Esophagus muscularis mucosa (tissue), 4 donors: ENCODE measurements around the gene GFRA1. TPM values are rescaled to one million over a fixed set of nuclear protein-coding genes. Genes with fewer than 3 reads are reported as not detected.
A peak's percentile ranks its signal among the peaks of the same experiment; 100 is the strongest.

ENCODE experiments used
- DNase-seq: peaks from one replicate; pipeline ENCODE4 v3.0.0-alpha.2; 2017; ENCODE audit errors: extremely low spot score
- H3K27ac ChIP-seq, 4 donors: fragments of 200-600 bp; sonication (generic); replicated peaks in 1 of 4; 1 replicate in 3 of 4; 2 replicates in 1 of 4; pipeline ENCODE4 v1.5.1; 2016 to 2019; ENCODE audit warnings: mild to moderate bottlenecking in 1 of 4
- H3K27me3 ChIP-seq, 4 donors: fragments of 200-600 bp; sonication (generic); one replicate each; pipeline versions ENCODE4 v1.5.1 to v1.6.0; 2016 to 2019
- H3K36me3 ChIP-seq, 4 donors: fragments of 200-600 bp; sonication (generic); one replicate each; pipeline ENCODE4 v1.5.1; 2016 to 2019
- H3K4me1 ChIP-seq, 4 donors: fragments of 200-600 bp; sonication (generic); one replicate each; pipeline ENCODE4 v1.5.1; 2016 to 2019
- H3K4me3 ChIP-seq, 4 donors: fragments of 200-600 bp; sonication (generic); 1 replicate in 2 of 4; 2 replicates in 2 of 4; pipeline ENCODE4 v1.5.1; 2016 to 2019; ENCODE audit warnings: mild to moderate bottlenecking in 4 of 4, moderate library complexity in 1 of 4
- H3K9me3 ChIP-seq, 4 donors: fragments of 200-600 bp; sonication (generic); 1 replicate in 3 of 4; 2 replicates in 1 of 4; pipeline ENCODE4 v1.5.1; 2016 to 2019
- CTCF ChIP-seq, 3 experiments: fragments of 200-600 bp in 2 of 3; fragments of 450-650 bp in 1 of 3; sonication (generic) in 2 of 3; IDR thresholded peaks; one replicate each; pipeline ENCODE4 v1.5.1; 2017 to 2019; ENCODE audit warnings: antibody characterized with exemption in 3 of 3, mild to moderate bottlenecking in 2 of 3, moderate library complexity in 1 of 3
- EP300 ChIP-seq: sonication (generic); formaldehyde crosslinking; IDR thresholded peaks from one replicate; pipeline ENCODE4 v1.6.1; 2017; ENCODE audit warnings: antibody characterized with exemption
- POLR2A ChIP-seq: fragments of 450-650 bp; IDR thresholded peaks from one replicate; pipeline ENCODE4 v1.6.1; 2017; ENCODE audit warnings: antibody characterized with exemption, moderate library complexity, mild to moderate bottlenecking, low read depth
- POLR2AphosphoS5 ChIP-seq, 2 donors: sonication (generic); formaldehyde crosslinking; IDR thresholded peaks; one replicate each; pipeline ENCODE4 v1.6.1; 2017; ENCODE audit warnings: antibody characterized with exemption in 2 of 2
- WGBS: methylation state at CpG from one replicate; pipeline ENCODE4 v1.1.5; 2018; 5-methylcytosine and 5-hydroxymethylcytosine counted together
- intact Hi-C: fragments of 100-400 bp; cut with DNase I; formaldehyde crosslinking; loops from one replicate; pipeline ENCODE4 v1.15.1; 2023
- total RNA-seq, 4 donors: library from RNA; depleted of rRNA; stranded (reverse); fragments of >200 nt; gene quantifications; one replicate each; pipeline versions ENCODE4 v1.1.0 to v1.2.1, GENCODE V29; 2016

The GFRA1 gene
- total RNA-seq, 4 donors from 2014 or later: 44.0 to 73.4 (median 64.5) TPM

DNA sequence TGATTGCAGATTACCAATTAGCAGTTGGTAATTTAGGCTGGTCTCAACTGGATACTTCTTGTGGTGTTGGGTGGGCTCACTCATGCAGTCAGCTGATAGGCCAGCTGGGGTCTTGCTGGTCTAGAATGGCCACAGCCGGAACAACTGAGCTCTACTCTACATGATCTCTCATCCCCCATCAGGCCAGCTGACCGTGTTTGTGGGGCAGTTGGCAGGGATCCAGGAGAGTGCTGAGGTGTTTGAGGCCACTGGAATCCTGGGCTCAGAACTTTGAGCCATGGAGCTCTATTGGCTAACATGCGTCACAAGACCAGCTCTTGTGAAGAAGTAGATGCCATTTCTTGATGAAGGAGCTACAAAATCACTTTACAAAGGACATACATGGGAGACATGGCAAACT lies 242.4 kb downstream of the GFRA1 start:
- Histone ChIP-seq H3K27me3 (no peaks in the 10 kb centered on the region), H3K9me3 (peaks cover 0 to 9% (median 3%) of the 10 kb centered on the region in 4 donors), H3K36me3 (no peaks in the 10 kb centered on the region), H3K4me1 (no peaks in the 10 kb centered on the region), H3K4me3 (no peak overlapping the region), H3K27ac (no peak overlapping the region)
- TF ChIP-seq CTCF (IDR thresholded peaks at IDR 0.05): no peak
- TF ChIP-seq EP300: no peak
- no peak for TF ChIP-seq POLR2A
- TF ChIP-seq POLR2AphosphoS5 (IDR thresholded peaks at IDR 0.05): no peak
- intact Hi-C loops: no loop called here
- 83% methylated on average over 1 of the region's 3 CpGs for WGBS
- no peak for DNase-seq

- H3K9me3 ChIP-seq: peaks cover 0 to 9% (median 3%) of the 10 kb centered on the region in 4 donors
- TF ChIP-seq POLR2AphosphoS5 (IDR thresholded peaks at IDR 0.05) (no peak), EP300 (no peak), CTCF (IDR thresholded peaks at IDR 0.05) (no peak), POLR2A (no peak)
- no peak overlapping the region for H3K27ac ChIP-seq
- H3K27me3 ChIP-seq: no peaks in the 10 kb centered on the region
- DNase-seq: peak; percentile 74
- 85% methylated on average over 4 of the region's 4 CpGs for WGBS
- H3K4me1 ChIP-seq: no peaks in the 10 kb centered on the region
- no peaks in the 10 kb centered on the region for H3K36me3 ChIP-seq
- intact Hi-C loops: no loop called here
- H3K4me3 ChIP-seq: no peak overlapping the region
Measured at GRCh38 chr10:116029826-116030225, 243.2 kb downstream of the GFRA1 start.

DNA sequence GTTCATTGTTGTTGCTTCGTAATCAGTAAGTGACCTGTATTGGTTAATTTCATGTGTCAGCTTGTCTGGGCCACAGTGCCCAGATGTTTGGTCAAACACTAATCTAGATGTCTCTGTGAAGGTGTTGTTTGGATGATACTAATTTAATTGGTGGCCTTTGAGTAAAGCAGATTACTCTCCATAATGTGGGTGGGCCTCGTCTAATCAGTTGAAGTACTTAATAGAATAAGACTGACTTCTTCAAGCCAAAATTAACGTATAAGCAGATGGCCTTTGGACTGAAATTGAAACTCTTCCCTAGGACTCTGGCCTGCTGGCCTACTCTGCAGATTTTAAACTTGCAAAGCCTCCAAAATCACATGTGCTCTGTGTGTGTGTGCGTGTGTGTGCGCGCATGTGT lies 245.7 kb downstream of the GFRA1 start:
- Histone ChIP-seq H3K9me3 (no peaks in the 10 kb centered on the region), H3K36me3 (no peaks in the 10 kb centered on the region), H3K27ac (no peak overlapping the region), H3K27me3 (no peaks in the 10 kb centered on the region), H3K4me3 (no peak overlapping the region), H3K4me1 (no peaks in the 10 kb centered on the region)
- WGBS: 77% methylated on average over 6 of the region's 6 CpGs
- DNase-seq: peak; percentile 42
- no peak for TF ChIP-seq CTCF (IDR thresholded peaks at IDR 0.05)
- TF ChIP-seq POLR2AphosphoS5 (IDR thresholded peaks at IDR 0.05): no peak
- intact Hi-C loops: no loop called here

DNA sequence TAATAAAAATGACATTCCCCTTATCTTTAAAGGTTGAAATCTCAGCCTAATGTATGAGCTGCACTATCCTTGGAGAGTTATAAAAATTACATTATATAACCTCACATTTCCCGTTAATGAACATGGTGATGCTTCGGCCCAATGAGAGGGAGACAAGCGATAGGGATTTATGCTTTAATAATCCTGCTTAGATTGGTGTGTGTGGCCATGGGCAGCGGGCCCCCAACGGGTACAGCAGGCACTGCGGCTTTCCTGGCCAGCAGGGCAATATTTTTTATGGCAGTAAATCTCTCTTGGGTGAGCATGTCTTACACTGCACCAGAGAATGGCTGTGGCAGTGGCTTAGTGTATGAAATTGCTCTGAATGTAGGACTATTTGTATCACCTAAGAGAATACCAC lies 246.3 kb downstream of the GFRA1 start:
- Histone ChIP-seq H3K4me3 (no peak overlapping the region), H3K36me3 (no peaks in the 10 kb centered on the region), H3K27me3 (no peaks in the 10 kb centered on the region), H3K4me1 (no peaks in the 10 kb centered on the region), H3K27ac (no peak overlapping the region), H3K9me3 (no peaks in the 10 kb centered on the region)
- peak; percentile 72 for DNase-seq
- 90% methylated on average over 6 of the region's 6 CpGs for WGBS
- intact Hi-C loops: no loop called here
- no peak for TF ChIP-seq EP300
- TF ChIP-seq POLR2AphosphoS5 (IDR thresholded peaks at IDR 0.05): no peak
- TF ChIP-seq POLR2A: no peak
- no peak for TF ChIP-seq CTCF (IDR thresholded peaks at IDR 0.05)

GRCh38 chr10:116026315-116026714 lies 246.7 kb downstream of the GFRA1 start:
- Histone ChIP-seq H3K4me3 (no peak overlapping the region), H3K36me3 (no peaks in the 10 kb centered on the region), H3K4me1 (no peaks in the 10 kb centered on the region), H3K27ac (no peak overlapping the region), H3K9me3 (no peaks in the 10 kb centered on the region), H3K27me3 (no peaks in the 10 kb centered on the region)
- peak; percentile 50 for DNase-seq
- TF ChIP-seq POLR2A (no peak), EP300 (no peak), POLR2AphosphoS5 (IDR thresholded peaks at IDR 0.05) (no peak), CTCF (IDR thresholded peaks at IDR 0.05) (no peak)
- intact Hi-C loops: no loop called here
- WGBS: 83% methylated on average over 1 of the region's 1 CpG
